DMS153 treated with DMSO at 0.1 percent for 48 hours (cell line): ENCODE results near the gene U2AF2.

Source experiments
- DNase-seq: peaks from one replicate; lab custom pipeline; 2025; ENCODE audit not compliant: unreplicated experiment; lab: John Stamatoyannopoulos, UW

U2AF2 gene

GRCh38 chr19:55642153-55643002, 12.5 kb upstream of the U2AF2 start:
- DNase-seq: no peak

DNA sequence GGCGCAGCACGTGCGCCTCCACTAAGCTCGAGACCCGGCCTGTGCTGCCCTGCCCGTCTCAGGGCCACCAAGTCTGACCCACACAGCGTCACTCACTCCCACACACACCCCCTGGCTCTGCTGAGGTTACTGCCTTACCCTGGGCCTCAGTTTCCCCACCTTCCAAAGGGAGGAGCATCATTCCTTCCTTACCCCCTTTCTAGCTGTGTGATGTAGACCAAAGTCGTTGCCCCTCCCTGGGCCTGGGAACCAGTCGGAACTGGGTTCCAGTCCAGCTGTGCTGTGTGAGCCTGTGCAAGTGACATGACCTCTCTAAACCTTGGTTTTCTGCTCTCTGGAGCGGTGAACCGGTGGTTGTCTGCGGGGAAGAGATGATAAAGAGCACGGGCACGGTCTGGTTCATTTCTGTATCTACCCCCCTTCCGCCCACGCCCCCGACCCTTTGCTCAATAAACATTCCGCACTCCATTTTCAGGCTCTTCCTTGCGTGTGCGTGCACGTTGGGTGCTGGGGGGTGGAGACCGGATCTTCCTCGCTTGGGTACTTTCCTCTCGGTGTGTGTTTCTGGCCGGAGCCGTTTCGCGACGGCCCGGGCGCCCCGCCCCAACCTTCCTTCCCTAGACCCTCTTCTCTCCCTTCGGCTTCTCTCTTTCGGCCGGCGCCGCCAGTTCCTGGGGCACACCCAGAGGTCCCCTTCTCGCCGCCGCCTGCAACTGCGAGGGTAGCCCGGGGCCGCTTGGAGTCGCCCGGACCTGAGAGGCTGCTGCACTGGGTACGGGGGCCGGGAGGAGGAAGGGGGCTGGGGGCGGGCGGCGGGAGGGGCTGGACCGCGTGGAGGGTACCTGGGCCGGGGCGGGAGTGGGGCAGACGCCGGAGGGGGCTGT, 11.6 kb upstream of the U2AF2 start, which contains the start of gene ZNF581:
Gene ZNF581 (plus strand): TSS at position 647 of the 884 bp plus-strand sequence. CDS start 923 bp downstream, outside the sequence.
- DNase-seq: peak; percentile 51

DNA sequence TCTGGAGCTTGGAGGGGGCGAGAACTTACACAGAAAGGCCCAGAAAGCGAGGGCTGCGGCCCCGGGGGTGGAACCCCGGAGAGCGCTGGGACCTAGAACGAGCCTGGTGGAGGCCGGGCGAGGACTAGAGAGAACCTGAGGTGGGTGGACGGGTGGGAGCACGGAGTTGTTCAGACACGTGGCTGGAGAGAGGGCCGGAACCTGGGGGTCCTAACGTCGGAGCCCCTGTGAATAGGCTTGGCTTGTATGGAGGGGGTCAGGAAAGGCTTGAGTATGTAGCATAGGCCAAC, 11.0 kb upstream of the U2AF2 start:
- DNase-seq: no peak

DNA sequence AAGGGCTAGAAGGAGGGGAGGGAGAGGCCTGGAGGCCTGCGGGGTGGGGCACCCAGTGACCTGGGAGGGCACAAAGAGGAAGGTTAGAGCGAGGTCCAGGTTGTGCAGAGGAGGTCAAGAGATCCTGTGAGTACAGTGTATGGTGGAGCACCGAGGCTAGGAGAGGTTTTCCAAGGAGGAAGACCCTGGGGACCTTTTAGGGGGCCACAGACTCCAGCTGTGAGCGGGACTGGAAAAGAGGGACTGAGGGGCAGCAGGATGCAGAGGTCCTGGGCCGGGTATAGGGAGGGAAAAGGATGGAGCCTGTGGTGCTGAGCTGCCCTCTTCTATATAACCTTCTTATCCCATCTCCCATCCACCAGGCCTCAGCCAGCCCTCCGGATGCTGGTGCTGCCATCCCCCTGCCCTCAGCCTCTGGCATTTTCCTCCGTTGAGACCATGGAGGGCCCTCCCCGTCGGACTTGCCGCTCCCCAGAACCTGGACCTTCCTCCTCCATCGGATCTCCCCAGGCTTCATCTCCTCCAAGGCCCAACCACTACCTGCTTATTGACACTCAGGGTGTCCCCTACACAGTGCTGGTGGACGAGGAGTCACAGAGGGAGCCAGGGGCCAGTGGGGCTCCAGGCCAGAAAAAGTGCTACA, 10.5 kb upstream of the U2AF2 start:
- DNase-seq: no peak

DNA sequence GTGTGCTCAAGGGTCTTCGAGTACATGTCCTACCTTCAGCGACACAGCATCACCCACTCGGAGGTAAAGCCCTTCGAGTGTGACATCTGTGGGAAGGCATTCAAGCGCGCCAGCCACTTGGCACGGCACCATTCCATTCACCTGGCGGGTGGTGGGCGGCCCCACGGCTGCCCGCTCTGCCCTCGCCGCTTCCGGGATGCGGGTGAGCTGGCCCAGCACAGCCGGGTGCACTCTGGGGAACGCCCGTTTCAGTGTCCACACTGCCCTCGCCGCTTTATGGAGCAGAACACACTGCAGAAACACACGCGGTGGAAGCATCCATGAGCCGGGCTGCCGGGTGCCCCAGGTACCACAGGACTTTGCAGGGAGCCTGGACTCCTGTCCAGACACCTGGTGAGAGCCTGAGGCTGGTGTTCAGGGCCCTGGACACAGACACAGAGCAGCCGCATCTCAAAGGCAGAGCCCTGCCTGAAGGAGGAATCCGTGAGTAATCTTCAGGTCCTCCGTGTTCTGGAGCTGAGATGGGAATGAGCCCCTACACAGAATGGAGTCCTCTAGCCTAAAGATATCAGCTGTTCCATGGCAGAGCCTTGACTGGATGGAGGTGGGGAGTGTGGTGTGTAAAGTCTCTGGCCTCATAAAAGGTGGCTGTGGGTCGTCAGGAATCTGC, 9.9 kb upstream of the U2AF2 start:
- DNase-seq: no peak

- DNase-seq: no peak
Observed at GRCh38 chr19:55645512-55645881, 9.3 kb upstream of the U2AF2 start.

- DNase-seq: no peak
Observed at GRCh38 chr19:55646889-55647731, 7.7 kb upstream of the U2AF2 start.

DNA sequence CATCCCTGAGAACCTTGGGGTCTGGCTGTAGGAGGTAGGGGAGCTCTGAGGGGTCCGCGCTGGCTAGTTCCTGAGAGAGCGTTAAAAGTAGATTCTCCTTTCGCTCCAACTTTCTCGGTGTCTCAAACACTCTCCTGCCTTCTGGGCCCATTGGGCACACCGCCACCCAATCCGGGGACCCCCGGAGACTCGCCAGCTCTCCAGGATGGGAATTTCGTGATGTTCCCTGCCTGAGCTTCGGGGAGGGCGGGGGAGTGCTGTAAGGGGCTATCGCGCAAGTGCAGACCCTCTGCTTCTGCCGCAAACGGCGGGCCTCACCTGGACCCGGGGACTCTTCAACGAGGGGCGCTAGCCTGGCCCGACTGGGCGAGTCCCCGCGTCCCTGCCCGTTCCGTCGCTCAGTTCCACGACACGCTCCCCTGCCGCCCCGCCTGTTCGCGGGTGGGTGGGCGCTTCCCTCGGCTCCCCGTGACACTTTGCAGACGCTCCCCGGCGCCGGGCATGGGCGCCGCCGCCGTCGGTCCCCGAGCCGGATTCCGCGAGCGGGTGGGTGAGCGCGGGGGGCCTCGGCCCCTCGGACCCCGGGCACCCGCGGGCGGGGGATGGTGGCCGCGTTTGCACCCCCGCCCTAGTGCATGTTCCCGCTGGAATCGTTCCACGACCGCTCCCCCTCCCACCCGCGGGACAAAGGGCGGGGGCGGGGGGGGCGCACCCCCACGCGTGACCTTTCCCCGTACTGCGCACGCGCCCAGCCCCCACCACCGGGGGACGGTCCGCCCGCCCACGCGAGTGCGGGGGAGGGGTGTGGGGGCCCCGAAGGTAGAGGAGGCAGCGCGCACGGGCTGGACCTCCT, 6.9 kb upstream of the U2AF2 start, which contains the start of gene CCDC106:
Gene CCDC106 (plus strand): TSS at position 481 of the 853 bp plus-strand sequence. CDS start 835 bp downstream, outside the sequence.
- DNase-seq: no peak

DNA sequence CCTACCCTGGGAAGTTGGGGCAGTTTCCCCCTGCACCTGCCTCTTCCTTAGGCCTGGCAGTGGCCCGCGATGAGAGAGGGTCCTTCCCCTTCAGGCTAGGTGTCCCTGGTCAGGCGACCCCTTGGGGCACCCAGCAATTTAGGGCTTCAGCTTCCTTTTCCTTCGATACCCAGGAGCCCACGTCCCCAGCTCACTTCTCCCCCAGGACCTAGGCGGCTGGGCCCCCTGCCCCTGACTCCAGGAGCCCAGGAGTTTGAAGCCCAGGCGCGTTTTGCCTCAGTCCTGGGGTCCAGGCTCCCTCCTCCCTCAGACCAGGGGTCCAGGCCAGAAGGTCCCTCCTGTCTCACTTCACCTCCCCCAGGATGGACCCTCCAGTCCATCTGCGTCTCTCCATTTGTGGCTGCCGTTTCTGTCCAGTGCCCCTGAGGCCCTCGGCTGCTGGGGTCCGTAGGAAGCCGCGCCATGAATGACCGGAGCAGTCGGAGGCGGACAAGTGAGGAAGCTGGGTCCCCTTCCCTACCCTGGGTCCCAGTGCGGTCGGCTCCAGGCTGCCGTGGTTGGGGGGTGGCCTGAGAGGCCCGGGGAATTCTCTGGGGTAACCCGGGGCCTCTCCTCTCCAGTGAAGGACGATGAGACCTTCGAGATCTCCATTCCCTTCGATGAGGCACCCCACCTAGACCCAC, 6.1 kb upstream of the U2AF2 start:
- DNase-seq: no peak

GRCh38 chr19:55649268-55650125, 5.3 kb upstream of the U2AF2 start:
- no peak for DNase-seq

GRCh38 chr19:55650126-55650557, 4.7 kb upstream of the U2AF2 start:
- DNase-seq: no peak

DNA sequence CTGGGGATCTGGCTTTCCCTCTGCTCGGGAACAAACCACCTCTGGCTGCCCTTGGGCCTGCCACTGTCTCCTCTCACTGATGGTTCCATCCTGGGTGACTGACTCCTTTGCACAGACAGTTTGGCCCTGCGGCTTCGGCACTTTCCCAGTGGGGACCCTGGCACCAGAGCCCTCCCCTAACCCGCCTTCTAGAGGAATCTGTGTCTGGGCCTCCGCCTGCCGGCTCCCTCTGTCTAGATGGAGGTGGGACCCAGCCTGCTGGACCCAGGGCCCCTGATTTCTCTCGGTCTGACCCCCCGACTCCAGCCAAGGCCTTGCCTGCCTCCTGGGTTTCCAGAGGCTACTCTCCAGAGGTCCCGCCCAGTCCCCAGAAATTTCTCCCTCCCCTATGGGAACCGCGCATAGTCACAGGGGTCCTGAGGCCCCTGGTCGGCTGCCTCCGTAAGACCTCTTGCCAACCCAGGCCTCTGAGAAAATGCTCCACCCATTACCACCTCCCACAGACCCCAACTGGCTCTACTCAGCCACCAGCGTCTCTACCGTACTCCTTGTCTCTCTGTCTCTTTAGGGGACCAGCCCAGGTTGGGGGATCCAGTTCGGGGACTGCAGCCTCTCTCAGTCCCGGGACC, 4.1 kb upstream of the U2AF2 start:
- no peak for DNase-seq

- DNase-seq: no peak
Observed at GRCh38 chr19:55651236-55651635, 3.6 kb upstream of the U2AF2 start.

DNA sequence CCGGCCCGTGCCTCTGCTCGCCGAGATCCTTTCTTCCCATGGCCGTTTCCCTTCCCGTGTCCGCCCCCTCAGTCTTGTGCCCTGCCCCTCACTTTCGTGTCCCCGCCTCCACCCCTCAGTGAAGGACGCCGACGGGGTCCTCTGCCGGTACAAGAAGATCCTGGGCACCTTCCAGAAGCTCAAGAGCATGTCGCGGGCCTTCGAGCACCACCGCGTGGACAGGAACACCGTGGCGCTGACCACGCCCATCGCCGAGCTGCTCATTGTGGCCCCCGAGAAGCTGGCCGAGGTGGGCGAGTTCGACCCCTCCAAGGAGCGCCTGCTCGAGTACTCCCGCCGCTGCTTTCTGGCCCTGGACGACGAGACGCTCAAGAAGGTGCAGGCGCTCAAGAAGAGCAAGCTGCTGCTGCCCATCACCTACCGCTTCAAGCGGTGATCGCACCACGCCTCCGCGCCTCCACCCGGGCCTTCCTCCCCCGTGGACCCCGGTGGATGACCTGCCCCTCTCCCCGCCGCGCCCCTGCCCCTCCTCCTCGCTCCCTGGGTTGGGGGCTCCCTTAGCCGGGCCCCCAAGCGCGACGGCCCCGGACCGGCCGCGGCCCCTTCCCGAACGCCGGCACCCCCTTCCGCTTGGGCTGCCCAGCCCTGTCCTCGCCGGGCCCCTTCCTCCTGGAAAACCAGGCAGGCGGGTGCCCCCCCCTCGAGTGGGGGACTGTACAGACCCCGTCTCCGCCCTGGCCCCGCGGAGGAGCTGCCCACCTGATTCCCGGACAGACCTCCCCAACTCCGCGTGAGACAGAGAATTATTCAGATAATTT, 2.3 kb upstream of the U2AF2 start:
- no peak for DNase-seq

DNA sequence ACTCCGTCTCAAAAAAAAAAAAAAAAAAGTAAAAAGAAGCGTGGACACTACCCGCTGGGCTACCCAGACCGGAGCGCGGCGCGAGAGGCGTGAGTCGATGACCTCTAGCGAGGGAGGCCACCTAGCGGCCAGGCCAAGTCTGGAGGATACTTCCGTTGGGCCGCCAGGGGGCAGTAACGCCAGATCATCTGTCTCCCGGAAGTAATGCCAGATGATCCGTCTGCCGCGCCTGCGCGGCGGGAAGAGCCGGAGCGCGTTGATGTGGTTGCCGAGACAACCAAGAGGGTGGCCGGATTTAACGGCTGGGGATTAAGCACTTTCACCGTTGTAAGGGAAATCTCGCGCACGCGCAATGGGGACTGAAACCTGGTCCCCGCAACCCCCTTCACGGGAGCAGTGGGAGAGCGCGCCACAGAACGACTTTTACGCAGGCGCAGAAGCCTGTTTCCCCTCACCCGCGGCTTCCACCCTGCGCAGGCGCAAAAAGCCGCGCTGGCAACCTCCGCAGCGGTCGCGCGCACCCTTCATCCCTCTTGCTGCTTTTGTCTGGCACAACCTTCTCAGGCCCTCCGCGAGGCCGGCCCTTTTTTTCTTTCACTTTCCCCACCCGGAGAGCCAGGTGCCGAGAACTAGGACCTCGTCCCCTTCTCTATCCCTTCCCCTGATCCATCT, 1.0 kb upstream of the U2AF2 start:
- peak; percentile 93 for DNase-seq
